Liver (tissue), 3 donors: ENCODE data around the gene MYO3B.

ENCODE experiments used
- RAD21 ChIP-seq, 2 donors: IDR thresholded peaks; 2 replicates each; pipeline ENCODE4 v1.6.1; 2016; ENCODE audit warnings: antibody characterized with exemption in 2 of 2, mild to moderate bottlenecking in 2 of 2
- YY1 ChIP-seq: IDR thresholded peaks from 2 replicates; pipeline ENCODE4 v1.6.1; 2016; ENCODE audit warnings: antibody characterized with exemption, mild to moderate bottlenecking
- TF ChIP-seq, protein P1 (sequence below): fragments of 150-350 bp; IDR thresholded peaks from 2 replicates; pipeline ENCODE4 v1.5.1; 2017; ENCODE audit warnings: improper control_type of control experiment, low read depth, low read length; ENCODE audit not compliant: missing input control
- TF ChIP-seq, protein P2 (sequence below): IDR thresholded peaks from 2 replicates; pipeline ENCODE4 v1.6.1; 2016; ENCODE audit warnings: antibody characterized with exemption
- TF ChIP-seq, protein P3 (sequence below): IDR thresholded peaks from 2 replicates; pipeline ENCODE4 v1.6.1; 2016; ENCODE audit warnings: antibody characterized with exemption
- donor health status: healthy.
- donor health status: healthy.

DNA sequence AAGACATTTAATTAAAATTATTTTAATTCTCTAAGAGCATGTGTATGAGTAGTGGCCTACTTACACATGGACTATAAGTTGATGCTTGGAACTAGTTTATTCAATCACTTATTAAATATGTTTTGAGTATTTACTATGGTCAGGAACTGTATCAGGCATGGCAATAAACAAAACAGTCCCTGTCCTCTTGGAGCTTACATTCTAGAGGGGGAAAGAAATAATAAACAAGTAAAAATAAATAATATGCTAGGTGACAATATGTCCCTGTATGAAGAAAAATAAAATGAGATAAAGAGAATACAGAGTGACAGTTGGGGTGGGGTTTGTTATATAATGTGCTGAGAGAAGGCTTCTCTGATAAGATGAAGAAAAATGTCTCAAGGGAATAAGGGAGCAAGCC is 74.5 kb downstream of the MYO3B start:
- TF ChIP-seq, protein P1, sequence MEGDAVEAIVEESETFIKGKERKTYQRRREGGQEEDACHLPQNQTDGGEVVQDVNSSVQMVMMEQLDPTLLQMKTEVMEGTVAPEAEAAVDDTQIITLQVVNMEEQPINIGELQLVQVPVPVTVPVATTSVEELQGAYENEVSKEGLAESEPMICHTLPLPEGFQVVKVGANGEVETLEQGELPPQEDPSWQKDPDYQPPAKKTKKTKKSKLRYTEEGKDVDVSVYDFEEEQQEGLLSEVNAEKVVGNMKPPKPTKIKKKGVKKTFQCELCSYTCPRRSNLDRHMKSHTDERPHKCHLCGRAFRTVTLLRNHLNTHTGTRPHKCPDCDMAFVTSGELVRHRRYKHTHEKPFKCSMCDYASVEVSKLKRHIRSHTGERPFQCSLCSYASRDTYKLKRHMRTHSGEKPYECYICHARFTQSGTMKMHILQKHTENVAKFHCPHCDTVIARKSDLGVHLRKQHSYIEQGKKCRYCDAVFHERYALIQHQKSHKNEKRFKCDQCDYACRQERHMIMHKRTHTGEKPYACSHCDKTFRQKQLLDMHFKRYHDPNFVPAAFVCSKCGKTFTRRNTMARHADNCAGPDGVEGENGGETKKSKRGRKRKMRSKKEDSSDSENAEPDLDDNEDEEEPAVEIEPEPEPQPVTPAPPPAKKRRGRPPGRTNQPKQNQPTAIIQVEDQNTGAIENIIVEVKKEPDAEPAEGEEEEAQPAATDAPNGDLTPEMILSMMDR, result no peak
- TF ChIP-seq, protein P2, sequence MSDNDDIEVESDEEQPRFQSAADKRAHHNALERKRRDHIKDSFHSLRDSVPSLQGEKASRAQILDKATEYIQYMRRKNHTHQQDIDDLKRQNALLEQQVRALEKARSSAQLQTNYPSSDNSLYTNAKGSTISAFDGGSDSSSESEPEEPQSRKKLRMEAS, result no peak
- TF ChIP-seq RAD21 (IDR thresholded peaks at IDR 0.05) (no peak), YY1 (no peak)
- TF ChIP-seq, protein P3, sequence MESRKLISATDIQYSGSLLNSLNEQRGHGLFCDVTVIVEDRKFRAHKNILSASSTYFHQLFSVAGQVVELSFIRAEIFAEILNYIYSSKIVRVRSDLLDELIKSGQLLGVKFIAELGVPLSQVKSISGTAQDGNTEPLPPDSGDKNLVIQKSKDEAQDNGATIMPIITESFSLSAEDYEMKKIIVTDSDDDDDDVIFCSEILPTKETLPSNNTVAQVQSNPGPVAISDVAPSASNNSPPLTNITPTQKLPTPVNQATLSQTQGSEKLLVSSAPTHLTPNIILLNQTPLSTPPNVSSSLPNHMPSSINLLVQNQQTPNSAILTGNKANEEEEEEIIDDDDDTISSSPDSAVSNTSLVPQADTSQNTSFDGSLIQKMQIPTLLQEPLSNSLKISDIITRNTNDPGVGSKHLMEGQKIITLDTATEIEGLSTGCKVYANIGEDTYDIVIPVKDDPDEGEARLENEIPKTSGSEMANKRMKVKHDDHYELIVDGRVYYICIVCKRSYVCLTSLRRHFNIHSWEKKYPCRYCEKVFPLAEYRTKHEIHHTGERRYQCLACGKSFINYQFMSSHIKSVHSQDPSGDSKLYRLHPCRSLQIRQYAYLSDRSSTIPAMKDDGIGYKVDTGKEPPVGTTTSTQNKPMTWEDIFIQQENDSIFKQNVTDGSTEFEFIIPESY, result no peak
